RWPE2 (cell line): ENCODE results near the gene TTLL3.
A peak's percentile ranks its signal among the peaks of the same experiment; 100 is the strongest.

Source experiments
- ATAC-seq: fragments of 200-7000 bp; cut with Tn5 transposase; 3 replicates; pipeline ENCODE4 v1.9.1; 2021; ENCODE audit warnings: low read depth
- DNase-seq: peaks from one replicate; pipeline ENCODE4 v3.0.0-alpha.2; 2020; ENCODE audit warnings: low spot score
- H3K27ac ChIP-seq: fragments of 450-650 bp; 2 replicates; pipeline ENCODE4 v1.5.1; 2017; ENCODE audit warnings: mild to moderate bottlenecking; ENCODE audit not compliant: poor library complexity, severe bottlenecking
- H3K27me3 ChIP-seq: fragments of 250-450 bp; sonication (Bioruptor Pico); 2 replicates; pipeline ENCODE4 v1.5.1; 2021; ENCODE audit warnings: mild to moderate bottlenecking, moderate library complexity; ENCODE audit not compliant: insufficient read depth, poor library complexity, severe bottlenecking
- H3K36me3 ChIP-seq: fragments of 250-450 bp; sonication (Bioruptor Pico); 2 replicates; pipeline ENCODE4 v1.5.1; 2020; ENCODE audit warnings: low read depth, mild to moderate bottlenecking, moderate library complexity
- H3K4me1 ChIP-seq: fragments of 250-450 bp; sonication (Bioruptor Pico); 2 replicates; pipeline ENCODE4 v1.5.1; 2021; ENCODE audit warnings: mild to moderate bottlenecking, moderate library complexity; ENCODE audit not compliant: insufficient read depth, poor library complexity, severe bottlenecking
- H3K4me3 ChIP-seq: fragments of 250-450 bp; sonication (Bioruptor Pico); 2 replicates; pipeline ENCODE4 v1.5.1; 2021; ENCODE audit warnings: mild to moderate bottlenecking, moderate library complexity; ENCODE audit not compliant: severe bottlenecking
- H3K9me3 ChIP-seq: fragments of 250-450 bp; sonication (Bioruptor Pico); 2 replicates; pipeline ENCODE4 v1.5.1; 2021; ENCODE audit warnings: mild to moderate bottlenecking, moderate library complexity; ENCODE audit not compliant: severe bottlenecking
- TF ChIP-seq, protein P1 (sequence below): fragments of 450-650 bp; IDR thresholded peaks from one replicate; pipeline ENCODE4 v1.5.1; 2017; ENCODE audit warnings: mild to moderate bottlenecking, moderate library complexity; ENCODE audit not compliant: poor library complexity, severe bottlenecking

TTLL3 gene

GRCh38 chr3:9815986-9816385 is 5.9 kb downstream of the TTLL3 start:
- H3K4me3 ChIP-seq = no peak overlapping the region
- ATAC-seq (no peak), DNase-seq (no peak)
- H3K36me3 ChIP-seq = no peaks in the 10 kb centered on the region
- H3K27me3 ChIP-seq = no peaks in the 10 kb centered on the region
- H3K27ac ChIP-seq = no peak overlapping the region
- no peaks in the 10 kb centered on the region for H3K9me3 ChIP-seq
- TF ChIP-seq, protein P1, sequence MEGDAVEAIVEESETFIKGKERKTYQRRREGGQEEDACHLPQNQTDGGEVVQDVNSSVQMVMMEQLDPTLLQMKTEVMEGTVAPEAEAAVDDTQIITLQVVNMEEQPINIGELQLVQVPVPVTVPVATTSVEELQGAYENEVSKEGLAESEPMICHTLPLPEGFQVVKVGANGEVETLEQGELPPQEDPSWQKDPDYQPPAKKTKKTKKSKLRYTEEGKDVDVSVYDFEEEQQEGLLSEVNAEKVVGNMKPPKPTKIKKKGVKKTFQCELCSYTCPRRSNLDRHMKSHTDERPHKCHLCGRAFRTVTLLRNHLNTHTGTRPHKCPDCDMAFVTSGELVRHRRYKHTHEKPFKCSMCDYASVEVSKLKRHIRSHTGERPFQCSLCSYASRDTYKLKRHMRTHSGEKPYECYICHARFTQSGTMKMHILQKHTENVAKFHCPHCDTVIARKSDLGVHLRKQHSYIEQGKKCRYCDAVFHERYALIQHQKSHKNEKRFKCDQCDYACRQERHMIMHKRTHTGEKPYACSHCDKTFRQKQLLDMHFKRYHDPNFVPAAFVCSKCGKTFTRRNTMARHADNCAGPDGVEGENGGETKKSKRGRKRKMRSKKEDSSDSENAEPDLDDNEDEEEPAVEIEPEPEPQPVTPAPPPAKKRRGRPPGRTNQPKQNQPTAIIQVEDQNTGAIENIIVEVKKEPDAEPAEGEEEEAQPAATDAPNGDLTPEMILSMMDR = no peak
- H3K4me1 ChIP-seq = no peaks in the 10 kb centered on the region

GRCh38 chr3:9817436-9817835 is 7.4 kb downstream of the TTLL3 start:
- Histone ChIP-seq H3K4me3 (no peak overlapping the region), H3K36me3 (no peaks in the 10 kb centered on the region), H3K4me1 (no peaks in the 10 kb centered on the region), H3K27ac (no peak overlapping the region), H3K27me3 (no peaks in the 10 kb centered on the region), H3K9me3 (no peaks in the 10 kb centered on the region)
- ATAC-seq = no peak
- DNase-seq = no peak
- TF ChIP-seq, protein P1 = no peak

DNA sequence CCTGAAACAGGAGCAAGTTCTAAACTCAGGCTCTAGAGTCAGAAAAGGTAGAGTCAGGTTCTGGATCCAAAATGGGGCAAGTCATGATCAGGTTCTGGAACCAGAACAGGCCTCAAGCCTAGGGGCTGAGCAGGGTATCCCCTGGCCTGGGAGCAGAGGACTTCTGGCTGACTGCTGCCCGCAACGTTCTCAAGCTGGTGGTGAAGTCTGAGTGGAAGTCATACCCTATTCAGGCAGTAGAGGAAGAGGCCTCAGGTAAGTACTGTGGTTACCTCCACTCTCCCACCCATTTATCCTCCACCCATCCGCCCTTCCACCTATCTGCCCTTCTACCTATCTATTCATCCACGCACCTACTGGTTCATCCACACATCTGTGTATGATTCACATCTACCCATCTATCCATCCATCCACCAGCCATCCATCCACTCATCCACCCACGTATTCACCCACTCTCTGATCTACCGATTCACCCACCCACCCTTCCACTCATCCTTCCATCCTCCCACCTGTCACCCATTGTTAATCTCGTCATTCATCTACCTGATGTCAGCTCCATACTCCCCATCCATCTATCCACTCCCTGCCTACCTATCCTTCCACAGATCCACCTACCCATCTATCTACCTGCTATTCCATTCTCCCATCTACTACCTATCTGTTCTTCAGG is 8.7 kb downstream of the TTLL3 start:
- no peaks in the 10 kb centered on the region for H3K9me3 ChIP-seq
- H3K4me1 ChIP-seq = no peaks in the 10 kb centered on the region
- no peaks in the 10 kb centered on the region for H3K36me3 ChIP-seq
- DNase-seq = no peak
- no peak for ATAC-seq
- H3K27me3 ChIP-seq = no peaks in the 10 kb centered on the region
- TF ChIP-seq, protein P1 = no peak
- no peak overlapping the region for H3K27ac ChIP-seq
- H3K4me3 ChIP-seq = no peak overlapping the region

GRCh38 chr3:9820543-9820942 is 10.5 kb downstream of the TTLL3 start:
- TF ChIP-seq, protein P1 = no peak
- Histone ChIP-seq H3K9me3 (no peaks in the 10 kb centered on the region), H3K4me3 (no peak overlapping the region), H3K36me3 (no peaks in the 10 kb centered on the region), H3K27me3 (no peaks in the 10 kb centered on the region), H3K27ac (no peak overlapping the region), H3K4me1 (no peaks in the 10 kb centered on the region)
- no peak for ATAC-seq
- DNase-seq = no peak

DNA sequence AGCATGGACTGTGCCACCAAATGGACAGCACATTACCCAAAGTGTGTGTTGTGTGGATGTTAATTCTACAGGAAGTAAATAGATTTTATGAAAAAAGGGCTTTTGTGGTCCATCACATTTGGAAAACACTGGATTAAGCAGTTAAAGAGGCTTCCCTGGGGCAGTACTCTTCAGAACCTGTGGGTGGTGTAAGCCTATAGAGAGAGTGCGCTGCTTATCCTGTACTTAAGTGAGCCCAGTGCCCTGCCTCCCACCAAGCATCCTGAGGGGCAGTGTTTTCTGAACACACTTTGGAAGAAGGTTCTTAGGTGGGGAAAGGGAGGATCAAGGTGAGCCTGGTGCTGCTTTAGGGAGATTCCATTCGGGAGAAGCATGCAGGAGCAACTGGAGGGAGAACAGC is 10.9 kb downstream of the TTLL3 start:
- no peak overlapping the region for H3K4me3 ChIP-seq
- H3K27ac ChIP-seq = no peak overlapping the region
- no peaks in the 10 kb centered on the region for H3K4me1 ChIP-seq
- H3K9me3 ChIP-seq = no peaks in the 10 kb centered on the region
- no peaks in the 10 kb centered on the region for H3K27me3 ChIP-seq
- TF ChIP-seq, protein P1 = peak; percentile 28
- no peaks in the 10 kb centered on the region for H3K36me3 ChIP-seq
- ATAC-seq (peak; percentile 73), DNase-seq (no peak)
